Thymus (tissue), 11 donors: ENCODE measurements around the gene BIRC3. TPM values are rescaled to one million over a fixed set of nuclear protein-coding genes. Genes with fewer than 3 reads are reported as not detected.

Source experiments
- DNase-seq, 9 donors: peaks; one replicate each; pipeline ENCODE4 v3.0.0-alpha.2; 2013; ENCODE audit warnings: low spot score in 9 of 9, low read depth in 6 of 9, missing footprints in 1 of 9
- H3K27ac ChIP-seq, 2 donors: one replicate each; pipeline ENCODE4 v1.5.1; 2013; ENCODE audit warnings: control low read depth in 1 of 2, low read depth in 1 of 2, low read length in 1 of 2, mild to moderate bottlenecking in 1 of 2, moderate library complexity in 1 of 2
- H3K27me3 ChIP-seq, 2 donors: one replicate each; pipeline ENCODE4 v1.5.1; 2013; ENCODE audit warnings: low read length in 1 of 2; ENCODE audit not compliant: control insufficient read depth in 2 of 2, insufficient read depth in 1 of 2
- H3K36me3 ChIP-seq, 2 donors: one replicate each; pipeline ENCODE4 v1.5.1; 2013; ENCODE audit warnings: low read length in 1 of 2, mild to moderate bottlenecking in 1 of 2, moderate library complexity in 1 of 2; ENCODE audit not compliant: control insufficient read depth in 2 of 2, insufficient read depth in 2 of 2
- H3K4me1 ChIP-seq, 2 donors: one replicate each; pipeline ENCODE4 v1.5.1; 2013; ENCODE audit warnings: low read length in 2 of 2; ENCODE audit not compliant: control insufficient read depth in 2 of 2, insufficient read depth in 2 of 2
- H3K4me3 ChIP-seq, 2 donors: one replicate each; pipeline ENCODE4 v1.5.1; 2013; ENCODE audit warnings: low read length in 2 of 2, control low read depth in 1 of 2, mild to moderate bottlenecking in 1 of 2
- H3K9me3 ChIP-seq, 2 donors: one replicate each; pipeline ENCODE4 v1.5.1; 2013; ENCODE audit warnings: low read length in 1 of 2, mild to moderate bottlenecking in 1 of 2; ENCODE audit not compliant: control insufficient read depth in 2 of 2, insufficient read depth in 1 of 2
- WGBS: extraction: QIAGEN DNeasy Blood & Tissue Kit; methylation state at CpG from one replicate; pipeline ENCODE4 v1.1.7; 2013; 5-methylcytosine and 5-hydroxymethylcytosine counted together
- polyA plus RNA-seq: library from polyadenylated mRNA; stranded (reverse); fragments of 200-250 nt; gene quantifications from one replicate; pipeline ENCODE4 v1.2.3, GENCODE V29; 2013
- total RNA-seq: library from RNA; stranded (reverse); fragments of 120-200 nt; gene quantifications from one replicate; pipeline ENCODE4 v1.2.4, GENCODE V29; 2013
- donor health status: healthy.

The BIRC3 gene
- total and polyA plus RNA-seq, 2 donors, result 63.6 to 73.7 TPM

GRCh38 chr11:102385085-102386007 is 68.1 kb downstream of the BIRC3 start:
- WGBS, result 63% methylated on average over 5 of the region's 5 CpGs
- H3K27ac ChIP-seq, result peak overlapping the region in 1 of 2 donors; percentile 27

GRCh38 chr11:102386136-102386734 is 69.0 kb downstream of the BIRC3 start:
- Histone ChIP-seq H3K4me3 (no peak overlapping the region), H3K4me1 (peaks cover 0 to 13% of the 10 kb centered on the region in 2 donors), H3K36me3 (peaks cover 33 to 61% of the 10 kb centered on the region in 2 donors), H3K27me3 (no peaks in the 10 kb centered on the region), H3K27ac (no peak overlapping the region), H3K9me3 (no peaks in the 10 kb centered on the region)
- WGBS, result 93% methylated on average over 2 of the region's 2 CpGs
- DNase-seq, result peak in 3 of 9 donors; percentile 19 to 41 (median 30)

More at GRCh38 chr11:102385085-102386007, 68.1 kb downstream of the BIRC3 start:
- H3K4me1 ChIP-seq, result peaks cover 0 to 13% of the 10 kb centered on the region in 2 donors
- H3K9me3 ChIP-seq, result no peaks in the 10 kb centered on the region
- no peak overlapping the region for H3K4me3 ChIP-seq
- H3K27me3 ChIP-seq, result no peaks in the 10 kb centered on the region
- H3K36me3 ChIP-seq, result peaks cover 37 to 63% of the 10 kb centered on the region in 2 donors
- DNase-seq, result no peak

GRCh38 chr11:102387043-102387781 is 69.9 kb downstream of the BIRC3 start:
- DNase-seq, result no peak
- Histone ChIP-seq H3K4me1 (peaks cover 0 to 13% of the 10 kb centered on the region in 2 donors), H3K4me3 (no peak overlapping the region), H3K36me3 (peaks cover 36 to 61% of the 10 kb centered on the region in 2 donors), H3K9me3 (no peaks in the 10 kb centered on the region), H3K27me3 (no peaks in the 10 kb centered on the region), H3K27ac (no peak overlapping the region)
- 94% methylated on average over 8 of the region's 8 CpGs for WGBS

Other genes starting within 250 kb of the BIRC3 start
- gene YAP1, start 207.0 kb upstream of the BIRC3 start, total RNA-seq, result 10.5 TPM
- 27.9 TPM for gene YAP1, start 207.0 kb upstream of the BIRC3 start, polyA plus RNA-seq
- 127 TPM for gene BIRC2, start 29.7 kb downstream of the BIRC3 start, total RNA-seq
- 95.9 TPM for gene BIRC2, start 29.7 kb downstream of the BIRC3 start, polyA plus RNA-seq
- 282 TPM for gene TMEM123, start 135.3 kb downstream of the BIRC3 start, total RNA-seq
- gene TMEM123, start 135.3 kb downstream of the BIRC3 start, polyA plus RNA-seq, result 174 TPM
- gene MMP7, start 213.3 kb downstream of the BIRC3 start, total RNA-seq, result 3.3 TPM
- 35.2 TPM for gene MMP7, start 213.3 kb downstream of the BIRC3 start, polyA plus RNA-seq